ENCODE data around the gene FIBIN.

GRCh38 chr11:27004103-27004502, 10.2 kb downstream of the FIBIN start:
- TF ChIP-seq TAF1 (IDR thresholded peaks at IDR 0.05; ENCODE audit: low read depth) (no peak), EP300 (IDR thresholded peaks at IDR 0.05; ENCODE audit: borderline replicate concordance) (no peak), RAD21 (IDR thresholded peaks at IDR 0.05; ENCODE audit: low read depth) (no peak), TEAD4 (IDR thresholded peaks at IDR 0.05) (no peak), CREB1 (IDR thresholded peaks at IDR 0.05; ENCODE audit: low read depth) (no peak), YY1 (IDR thresholded peaks at IDR 0.05; ENCODE audit: low read depth) (no peak), CEBPB (IDR thresholded peaks at IDR 0.05) (no peak), FOXM1 (IDR thresholded peaks at IDR 0.05; ENCODE audit: borderline replicate concordance, low read depth) (no peak), ZBTB7A (IDR thresholded peaks at IDR 0.05; ENCODE audit: low read depth) (no peak), USF1 (IDR thresholded peaks at IDR 0.05) (no peak), MAX (IDR thresholded peaks at IDR 0.05) (no peak)

All from Ishikawa (cell line).